Activated CD4-positive, alpha-beta T cell treated with anti-CD3 and anti-CD28 coated beads, Interleukin-2, amount 10 ng/mL, durations not matched to agents 7 days and 5 days (primary cell): Measurements from ENCODE around the gene LBHD1. TPM values are rescaled to one million over a fixed set of nuclear protein-coding genes. Genes with fewer than 3 reads are reported as not detected.

Experiments
- CTCF ChIA-PET: fragments of 350-600 bp; sonication (Branson Sonifier 250); formaldehyde crosslinking; loops from one replicate; lab custom pipeline; 2021; ENCODE audit warnings: antibody characterized with exemption; lab: Charles Lee
- POLR2A ChIA-PET: fragments of 350-600 bp; sonication (Branson Sonifier 250); formaldehyde crosslinking; loops from one replicate; lab custom pipeline; 2021; ENCODE audit warnings: antibody characterized with exemption; lab: Charles Lee
- DNase-seq: peaks from one replicate; pipeline ENCODE4 v3.0.0-alpha.2; 2020
- H3K27ac Mint-ChIP-seq: one replicate; pipeline ENCODE4 v1.8.0; 2021; ENCODE audit warnings: mild to moderate bottlenecking, moderate library complexity, mixed read lengths
- H3K27me3 Mint-ChIP-seq: one replicate; pipeline ENCODE4 v1.8.0; 2021; ENCODE audit warnings: mixed read lengths
- H3K36me3 Mint-ChIP-seq: one replicate; pipeline ENCODE4 v1.8.0; 2021; ENCODE audit warnings: low read depth, mixed read lengths
- H3K4me1 Mint-ChIP-seq: one replicate; pipeline ENCODE4 v1.8.0; 2021; ENCODE audit warnings: mixed read lengths
- H3K4me3 Mint-ChIP-seq: one replicate; pipeline ENCODE4 v1.8.0; 2021; ENCODE audit warnings: mild to moderate bottlenecking, moderate library complexity, mixed read lengths
- H3K9me3 Mint-ChIP-seq: one replicate; pipeline ENCODE4 v1.8.0; 2021; ENCODE audit warnings: mixed read lengths
- total RNA-seq, 2 experiments: library from RNA; stranded (reverse); gene quantifications; one replicate each; pipeline ENCODE4 v1.2.3, GENCODE V29; 2021

Gene LBHD1
- 10 to 100 TPM; 19.5 to 21.3 TPM for total RNA-seq

DNA sequence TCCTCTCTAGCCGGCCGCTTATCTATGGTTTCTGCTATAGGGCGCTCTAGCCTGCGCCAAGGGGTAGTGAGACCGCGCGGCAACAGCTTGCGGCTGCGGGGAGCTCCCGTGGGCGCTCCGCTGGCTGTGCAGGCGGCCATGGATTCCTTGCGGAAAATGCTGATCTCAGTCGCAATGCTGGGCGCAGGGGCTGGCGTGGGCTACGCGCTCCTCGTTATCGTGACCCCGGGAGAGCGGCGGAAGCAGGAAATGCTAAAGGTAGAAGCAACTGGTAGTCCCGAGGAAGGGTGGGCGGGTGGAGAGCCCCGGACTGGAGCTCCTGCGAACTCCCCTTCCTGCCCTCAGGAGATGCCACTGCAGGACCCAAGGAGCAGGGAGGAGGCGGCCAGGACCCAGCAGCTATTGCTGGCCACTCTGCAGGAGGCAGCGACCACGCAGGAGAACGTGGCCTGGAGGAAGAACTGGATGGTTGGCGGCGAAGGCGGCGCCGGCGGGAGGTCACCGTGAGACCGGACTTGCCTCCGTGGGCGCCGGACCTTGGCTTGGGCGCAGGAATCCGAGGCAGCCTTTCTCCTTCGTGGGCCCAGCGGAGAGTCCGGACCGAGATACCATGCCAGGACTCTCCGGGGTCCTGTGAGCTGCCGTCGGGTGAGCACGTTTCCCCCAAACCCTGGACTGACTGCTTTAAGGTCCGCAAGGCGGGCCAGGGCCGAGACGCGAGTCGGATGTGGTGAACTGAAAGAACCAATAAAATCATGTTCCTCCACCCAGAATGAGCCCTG is at the start of gene LBHD1, which contains the start of gene UQCC3:
LBHD1 (minus strand) TSS at position 660 of the 782 bp plus-strand sequence. CDS start 2,236 bp downstream, outside the sequence.
UQCC3 (plus strand) TSS at position 66 of the 782 bp plus-strand sequence; CDS start at position 139, 73 bp downstream.
- Mint-ChIP-seq H3K27ac (peak within 1 kb of the TSS; percentile 98), H3K4me3 (peak within 1 kb of the TSS; percentile 99), H3K27me3 (no peaks in the 10 kb centered on the region), H3K9me3 (no peaks in the 10 kb centered on the region), H3K4me1 (peaks cover 59% of the 10 kb centered on the region), H3K36me3 (peaks cover 53% of the 10 kb centered on the region)
- ChIA-PET POLR2A (interaction anchor here (0.5 to 1.6 kb wide), 16 partner anchors 18 to 209 kb away, joined by 3 to 5 read pairs (median 3); partner anchors contain the start of genes INTS5, MTA2 and SLC3A2), CTCF (interaction anchor here (0.7 to 2.2 kb wide), 15 partner anchors 9 to 247 kb away, joined by 3 to 11 read pairs (median 5); partner anchors contain the start of genes BSCL2, GNG3, HNRNPUL2 and SLC3A2)
- peak; percentile 89 for DNase-seq

DNA sequence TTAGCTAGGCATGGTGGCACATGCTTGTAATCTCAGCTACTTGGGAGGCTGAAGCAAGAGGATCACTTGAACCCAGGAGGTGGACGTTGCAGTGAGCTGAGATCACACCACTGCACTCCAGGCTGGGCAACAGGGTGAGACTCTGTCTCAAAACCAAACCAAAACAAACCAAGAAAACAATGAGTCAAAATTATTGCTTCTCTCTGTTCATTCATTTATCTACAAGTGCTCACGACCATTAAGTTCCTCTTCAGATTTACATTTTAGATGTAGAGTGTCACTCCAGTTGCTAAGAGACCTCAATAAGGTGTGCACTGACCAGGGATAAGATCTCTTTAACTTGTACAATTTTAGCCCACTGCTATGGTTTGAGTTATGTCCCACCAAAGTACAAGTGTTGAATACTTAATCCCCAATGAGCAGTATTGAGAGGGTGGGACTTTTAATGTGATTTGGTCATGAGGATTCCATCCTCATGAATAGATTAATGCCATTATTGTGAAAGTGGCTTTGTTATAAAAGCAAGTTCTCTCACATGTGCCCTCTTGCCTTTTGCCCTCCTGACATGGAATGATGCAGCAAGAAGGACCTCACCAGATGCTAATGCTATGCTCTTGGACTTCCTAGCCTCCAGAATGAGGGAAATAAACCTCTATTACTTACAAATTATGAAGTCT is 47.4 kb upstream of the LBHD1 start:
- Mint-ChIP-seq H3K27ac (peak overlapping the region; percentile 36), H3K27me3 (no peaks in the 10 kb centered on the region), H3K4me3 (no peak overlapping the region), H3K36me3 (peaks cover 90% of the 10 kb centered on the region), H3K4me1 (peaks cover 80% of the 10 kb centered on the region), H3K9me3 (no peaks in the 10 kb centered on the region)
- no peak for DNase-seq
- ChIA-PET POLR2A (no interaction called here), CTCF (interaction anchor here (0.6 to 1.1 kb wide), 4 partner anchors 22 to 170 kb away, joined by 3 to 4 read pairs (median 4); no protein-coding TSS in a partner anchor)

DNA sequence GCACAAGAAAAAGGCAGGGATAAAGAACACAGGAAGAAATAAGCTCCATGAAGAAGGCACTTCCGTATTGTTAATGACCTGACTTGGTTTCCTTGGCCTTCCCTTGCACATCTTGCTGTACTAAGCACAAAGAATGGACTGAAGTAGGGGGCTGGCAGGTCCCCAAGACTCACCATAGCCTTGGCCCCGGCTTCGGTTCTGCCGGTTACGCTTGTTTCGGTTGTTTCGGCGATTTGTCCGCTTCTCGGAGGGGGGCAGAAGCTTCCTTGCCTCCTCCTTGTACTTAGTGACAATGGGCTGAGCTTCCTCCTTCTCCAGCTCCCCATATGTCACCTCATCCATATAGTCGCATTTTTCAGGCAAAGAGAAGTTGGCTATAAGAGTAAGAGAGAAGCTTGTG is 44.7 kb upstream of the LBHD1 start:
- no peaks in the 10 kb centered on the region for H3K27me3 Mint-ChIP-seq
- POLR2A ChIA-PET = no interaction called here
- no peak overlapping the region for H3K27ac Mint-ChIP-seq
- H3K4me3 Mint-ChIP-seq = no peak overlapping the region
- H3K36me3 Mint-ChIP-seq = peaks cover 85% of the 10 kb centered on the region
- CTCF ChIA-PET = interaction anchor here (1.6 kb wide), 1 partner anchor 11 kb away, joined by 5 read pairs; the partner anchor contains the start of gene HNRNPUL2
- no peak for DNase-seq
- H3K9me3 Mint-ChIP-seq = no peaks in the 10 kb centered on the region
- H3K4me1 Mint-ChIP-seq = peaks cover 80% of the 10 kb centered on the region

DNA sequence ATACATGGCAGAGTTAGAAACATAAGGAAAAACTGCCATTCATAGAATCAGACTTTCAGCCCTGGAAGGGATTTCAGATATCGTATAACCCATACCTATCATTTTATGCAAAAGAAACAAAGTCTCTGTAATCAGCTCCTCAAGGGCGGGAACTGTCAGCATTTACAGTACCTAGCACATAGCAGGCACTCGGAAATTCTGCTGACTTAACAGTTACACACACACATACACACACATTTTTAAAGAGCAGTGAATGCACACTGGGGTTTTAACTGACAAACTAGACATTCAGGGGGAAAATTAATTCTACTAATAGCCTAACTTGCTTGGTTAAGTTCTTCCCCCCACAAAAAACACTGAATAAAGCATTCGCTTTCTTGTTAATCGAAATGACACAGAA is 44.1 kb upstream of the LBHD1 start:
- DNase-seq = no peak
- CTCF ChIA-PET = interaction anchor here (0.6 to 2.0 kb wide), 5 partner anchors 10 to 271 kb away, joined by 4 to 5 read pairs (median 4); partner anchors contain the start of genes HNRNPUL2, LBHD1 and UQCC3
- Mint-ChIP-seq H3K27me3 (no peaks in the 10 kb centered on the region), H3K27ac (no peak overlapping the region), H3K9me3 (no peaks in the 10 kb centered on the region), H3K4me1 (peaks cover 78% of the 10 kb centered on the region), H3K36me3 (peaks cover 82% of the 10 kb centered on the region), H3K4me3 (no peak overlapping the region)
- POLR2A ChIA-PET = no interaction called here

DNA sequence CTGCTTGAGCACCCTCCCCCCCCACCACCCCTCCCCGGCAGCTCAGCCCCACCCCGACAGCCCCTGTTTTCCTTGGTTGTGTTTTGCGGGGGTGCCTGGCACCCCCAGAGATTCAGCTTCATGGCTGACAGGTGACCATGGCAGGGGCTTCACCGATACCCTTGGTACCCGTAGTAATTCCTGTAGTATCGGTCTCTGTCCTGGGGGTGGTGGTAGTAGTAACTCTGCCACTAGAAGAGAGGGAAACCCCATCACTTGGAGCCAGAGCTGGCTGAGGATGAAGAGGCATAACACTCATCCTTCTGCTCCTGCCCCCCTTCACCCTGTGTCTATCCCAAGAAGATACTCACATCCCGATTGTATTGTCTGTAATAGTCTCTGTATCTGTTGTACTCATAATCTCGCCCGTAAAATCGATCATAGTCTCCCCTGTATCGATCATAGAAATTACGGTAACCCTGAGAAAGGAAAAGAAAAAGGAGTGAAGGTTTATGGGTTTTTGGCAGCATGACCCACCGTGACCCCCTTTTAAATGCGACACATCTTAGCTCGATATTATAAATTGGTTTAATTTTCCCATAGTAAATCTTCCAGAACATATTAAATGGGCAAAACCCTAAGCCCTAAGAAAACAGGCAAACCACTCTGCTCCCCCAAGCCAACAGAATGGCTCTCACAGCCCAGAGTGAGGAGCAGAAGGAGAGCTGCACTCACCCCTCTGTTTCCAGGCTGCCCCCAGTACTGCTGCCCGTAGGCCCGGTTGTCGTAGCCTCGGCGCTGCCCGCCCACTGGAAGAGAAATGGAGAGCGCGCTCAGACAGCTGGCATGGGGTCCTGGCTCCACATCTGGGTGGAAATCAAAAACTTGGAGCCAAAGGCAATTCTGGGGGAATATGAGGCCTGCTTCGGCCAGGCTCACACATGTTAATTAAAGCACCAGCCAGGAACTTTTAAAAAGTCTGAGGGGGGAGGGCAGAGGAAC is 43.4 kb upstream of the LBHD1 start:
- no peak overlapping the region for H3K4me3 Mint-ChIP-seq
- H3K9me3 Mint-ChIP-seq = no peaks in the 10 kb centered on the region
- H3K27ac Mint-ChIP-seq = peak overlapping the region; percentile 63
- no peaks in the 10 kb centered on the region for H3K27me3 Mint-ChIP-seq
- peaks cover 78% of the 10 kb centered on the region for H3K4me1 Mint-ChIP-seq
- DNase-seq = no peak
- ChIA-PET CTCF (interaction anchor here (0.6 to 2.0 kb wide), 7 partner anchors 9 to 297 kb away, joined by 3 to 5 read pairs (median 4); partner anchors contain the start of genes HNRNPUL2, LBHD1, SCGB1A1 and UQCC3), POLR2A (no interaction called here)
- peaks cover 83% of the 10 kb centered on the region for H3K36me3 Mint-ChIP-seq

DNA sequence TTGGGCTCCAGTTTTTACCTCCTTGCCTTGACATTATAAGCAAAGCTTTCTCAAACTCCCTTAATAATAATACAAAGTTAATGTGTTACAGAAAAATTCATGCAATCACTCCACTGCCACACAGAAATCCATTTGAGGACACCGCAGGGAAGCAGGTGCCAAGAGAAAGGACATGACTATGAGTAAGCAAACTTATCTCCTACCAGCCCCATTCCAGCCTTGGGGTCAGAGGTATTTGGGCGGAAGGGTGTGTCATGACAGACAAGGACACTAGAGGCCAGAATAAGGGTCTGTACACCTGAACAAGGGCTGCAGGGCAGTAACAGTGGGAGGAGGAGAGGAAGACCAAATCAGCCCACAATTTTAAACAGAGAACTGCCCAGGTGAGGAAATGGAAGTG is 41.3 kb upstream of the LBHD1 start:
- no peaks in the 10 kb centered on the region for H3K27me3 Mint-ChIP-seq
- peaks cover 74% of the 10 kb centered on the region for H3K36me3 Mint-ChIP-seq
- H3K27ac Mint-ChIP-seq = peak overlapping the region; percentile 93
- no peak overlapping the region for H3K4me3 Mint-ChIP-seq
- ChIA-PET CTCF (interaction anchor here (0.6 to 1.4 kb wide), 5 partner anchors 10 to 106 kb away, joined by 3 to 9 read pairs (median 3); partner anchors contain the start of genes EML3, HNRNPUL2 and TMEM179B), POLR2A (no interaction called here)
- H3K9me3 Mint-ChIP-seq = no peaks in the 10 kb centered on the region
- DNase-seq = no peak
- H3K4me1 Mint-ChIP-seq = peaks cover 77% of the 10 kb centered on the region

DNA sequence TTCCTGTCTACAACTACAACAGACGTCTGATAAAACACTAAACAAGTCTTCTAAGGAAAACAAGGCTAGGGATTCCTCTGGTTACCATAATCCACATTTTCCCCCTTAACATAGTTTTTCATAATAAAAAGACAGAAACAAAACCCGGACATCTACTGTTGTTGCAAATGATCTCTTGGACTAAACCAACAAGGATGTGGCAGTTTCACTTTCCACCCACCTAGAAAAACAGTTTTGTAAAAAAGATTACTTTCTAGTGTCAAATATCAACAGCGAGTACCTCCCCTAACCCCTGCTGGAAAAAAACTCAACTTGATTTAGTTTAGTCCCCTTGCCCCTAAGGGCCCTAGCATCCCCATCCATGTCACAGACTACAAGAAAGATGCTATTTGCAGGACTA is 40.8 kb upstream of the LBHD1 start:
- DNase-seq = no peak
- H3K27ac Mint-ChIP-seq = peak overlapping the region; percentile 93
- peaks cover 70% of the 10 kb centered on the region for H3K36me3 Mint-ChIP-seq
- H3K4me3 Mint-ChIP-seq = peak overlapping the region; percentile 56
- no peaks in the 10 kb centered on the region for H3K9me3 Mint-ChIP-seq
- CTCF ChIA-PET = interaction anchor here (0.6 kb wide), 2 partner anchors 15 to 105 kb away, joined by 3 read pairs; partner anchors contain the start of gene HNRNPUL2
- H3K27me3 Mint-ChIP-seq = no peaks in the 10 kb centered on the region
- peaks cover 78% of the 10 kb centered on the region for H3K4me1 Mint-ChIP-seq
- POLR2A ChIA-PET = no interaction called here

DNA sequence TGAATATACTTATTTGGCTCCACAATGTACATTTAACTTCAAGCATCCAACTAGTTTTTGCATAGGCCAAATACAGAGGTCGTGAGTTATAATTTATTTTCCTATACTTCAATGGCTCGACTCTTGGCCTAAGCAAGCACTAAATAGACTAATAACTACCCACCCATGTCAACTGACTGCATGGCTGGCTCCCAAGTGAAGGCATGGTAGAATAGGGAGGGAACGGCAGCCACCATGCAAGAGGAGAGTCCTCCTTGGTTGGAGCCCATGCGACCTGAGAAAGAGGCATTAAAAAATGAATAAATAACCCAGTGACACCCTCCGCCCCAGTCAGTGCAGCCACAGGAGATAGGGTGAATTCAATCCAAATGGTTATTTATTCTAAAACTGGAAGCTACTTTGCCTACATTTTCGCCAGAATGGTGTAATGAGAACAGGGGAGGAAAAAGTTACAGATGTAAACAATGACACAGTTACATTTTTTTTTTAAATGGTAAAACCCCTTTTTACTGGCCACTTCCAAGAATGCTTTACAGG is 40.3 kb upstream of the LBHD1 start:
- H3K27me3 Mint-ChIP-seq = no peaks in the 10 kb centered on the region
- H3K4me3 Mint-ChIP-seq = peak overlapping the region; percentile 56
- POLR2A ChIA-PET = no interaction called here
- H3K36me3 Mint-ChIP-seq = peaks cover 65% of the 10 kb centered on the region
- peak overlapping the region; percentile 93 for H3K27ac Mint-ChIP-seq
- H3K9me3 Mint-ChIP-seq = no peaks in the 10 kb centered on the region
- CTCF ChIA-PET = interaction anchor here (0.6 to 1.0 kb wide), 2 partner anchors 75 to 119 kb away, joined by 3 to 7 read pairs; no protein-coding TSS in a partner anchor
- no peak for DNase-seq
- peaks cover 79% of the 10 kb centered on the region for H3K4me1 Mint-ChIP-seq

DNA sequence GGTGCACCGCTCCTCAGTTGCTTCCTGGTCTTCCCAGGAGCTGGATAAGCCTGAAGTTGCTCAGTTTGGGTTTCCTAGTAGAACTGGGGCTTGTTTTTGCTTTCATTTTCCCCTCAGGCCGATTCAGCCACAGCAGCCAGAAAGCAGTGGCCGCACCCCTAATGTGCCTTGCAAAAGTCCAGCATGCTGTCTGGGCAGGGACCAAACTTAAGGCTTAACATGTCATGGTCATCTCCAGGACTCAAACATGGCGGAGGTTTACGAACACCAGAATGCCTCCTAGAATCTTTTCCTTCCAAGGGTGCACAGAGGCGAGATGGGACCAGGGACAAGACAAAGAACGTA is 37.9 kb upstream of the LBHD1 start:
- ChIA-PET CTCF (interaction anchor here (1.0 to 2.5 kb wide), 6 partner anchors 17 to 315 kb away, joined by 3 to 10 read pairs (median 4); partner anchors contain the start of genes HNRNPUL2 and TUT1), POLR2A (interaction anchor here (0.6 to 1.0 kb wide), 3 partner anchors 44 to 171 kb away, joined by 3 to 4 read pairs (median 3); partner anchors contain the start of genes SLC3A2 and ZBTB3)
- Mint-ChIP-seq H3K9me3 (no peaks in the 10 kb centered on the region), H3K4me3 (peak overlapping the region; percentile 79), H3K27ac (peak overlapping the region; percentile 93), H3K4me1 (peaks cover 82% of the 10 kb centered on the region), H3K36me3 (peaks cover 51% of the 10 kb centered on the region), H3K27me3 (no peaks in the 10 kb centered on the region)
- peak; percentile 39 for DNase-seq

DNA sequence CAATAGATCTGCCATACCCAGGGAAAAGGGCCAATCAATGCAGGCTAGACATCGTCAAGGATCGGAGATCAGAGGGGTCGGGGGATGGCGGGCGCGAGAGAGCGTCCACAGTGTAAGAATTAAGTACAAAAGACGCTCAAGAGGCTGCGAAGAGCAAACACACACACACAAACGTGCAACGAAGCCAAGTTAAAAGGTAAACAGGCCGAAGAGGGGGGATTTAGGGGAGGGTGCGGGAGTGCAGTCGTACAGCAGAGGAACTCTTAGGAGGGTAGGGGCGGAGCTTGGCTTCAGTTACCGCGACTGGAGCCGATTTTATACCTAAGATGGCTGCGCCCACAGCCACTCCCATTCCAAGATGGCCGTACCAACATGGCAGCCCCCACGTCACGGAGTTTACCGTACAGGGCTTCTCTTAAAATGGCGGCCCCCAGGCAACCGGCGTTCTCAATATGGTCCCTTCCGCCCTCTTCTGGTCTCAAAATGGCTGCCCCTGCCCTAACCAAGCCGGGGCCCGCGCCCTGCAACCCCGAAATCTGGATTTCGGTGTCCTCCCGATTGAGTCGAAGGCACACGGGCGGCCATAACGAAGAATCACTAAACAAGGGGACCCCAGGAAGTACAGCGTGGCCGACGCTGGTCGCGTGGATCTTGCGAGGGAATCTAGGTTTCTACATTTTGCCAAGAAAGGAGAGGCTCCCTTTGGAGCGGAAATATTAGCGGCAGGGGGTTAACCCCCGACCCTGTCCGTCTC is 37.4 kb upstream of the LBHD1 start:
- ChIA-PET CTCF (interaction anchor here (0.6 to 2.5 kb wide), 12 partner anchors 9 to 315 kb away, joined by 3 to 10 read pairs (median 3); partner anchors contain the start of genes HNRNPUL2 and TUT1), POLR2A (interaction anchor here (0.6 to 1.0 kb wide), 5 partner anchors 18 to 1158 kb away, joined by 3 to 4 read pairs (median 3); partner anchors contain the start of genes HNRNPUL2, SLC3A2 and ZBTB3)
- peak overlapping the region; percentile 79 for H3K4me3 Mint-ChIP-seq
- H3K4me1 Mint-ChIP-seq = peaks cover 78% of the 10 kb centered on the region
- no peaks in the 10 kb centered on the region for H3K9me3 Mint-ChIP-seq
- H3K27ac Mint-ChIP-seq = peak overlapping the region; percentile 93
- H3K27me3 Mint-ChIP-seq = no peaks in the 10 kb centered on the region
- DNase-seq = peak; percentile 98
- H3K36me3 Mint-ChIP-seq = peaks cover 47% of the 10 kb centered on the region
